ENCODE measurements around the gene GCLC.
"Not testable (repeated sequence)": the region's sequence is repeated elsewhere in the genome, so short reads cannot be mapped to it uniquely, and the experiment has no call there.

Gene GCLC

DNA sequence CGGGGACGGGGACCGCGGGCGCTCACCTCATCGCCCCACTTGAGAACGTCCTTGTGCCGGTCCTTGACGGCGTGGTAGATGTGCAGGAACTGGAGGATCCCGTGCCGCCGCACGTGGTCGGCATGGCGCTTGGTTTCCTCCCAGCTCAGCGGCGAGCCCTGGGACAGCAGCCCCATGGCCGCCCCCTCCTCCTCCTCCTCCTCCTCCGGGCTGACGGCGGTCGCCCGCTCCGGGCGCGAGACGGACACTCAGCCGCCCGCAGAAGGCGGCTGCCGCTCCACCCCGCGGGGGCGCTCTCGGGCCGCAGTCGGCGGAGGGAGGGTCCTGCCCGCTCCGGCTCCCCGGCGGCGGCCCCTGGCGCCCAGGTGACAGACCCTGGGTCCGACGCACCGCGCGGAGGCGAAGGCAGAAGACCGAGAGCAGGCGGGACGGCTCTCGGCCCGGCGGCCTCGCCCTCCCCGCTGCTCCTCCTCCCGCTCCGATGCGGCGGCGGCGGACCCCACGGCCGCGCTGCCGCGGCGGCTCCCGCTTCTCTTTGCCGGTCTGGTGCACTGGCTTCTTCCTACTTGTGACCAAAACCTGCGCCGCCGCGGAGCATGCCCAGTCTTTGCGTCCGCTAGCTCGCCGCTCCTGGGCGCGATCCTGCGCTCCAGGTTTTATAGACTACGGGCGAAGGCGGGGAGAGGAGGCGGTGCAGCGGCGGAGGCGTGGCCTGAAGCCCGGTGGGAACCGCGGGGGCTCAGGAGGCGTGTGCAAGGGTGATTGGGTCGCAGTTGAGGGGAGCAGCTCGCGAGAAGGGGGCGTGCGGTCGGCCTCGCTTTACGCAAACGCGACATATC, at the start of gene GCLC:
Gene GCLC, minus strand, starts transcription at position 632 of the 839 bp plus-strand sequence. Its CDS starts 456 bp downstream, at position 176.
- peak; percentile 97 for DNase-seq (ENCODE audit: low read depth)

DNA sequence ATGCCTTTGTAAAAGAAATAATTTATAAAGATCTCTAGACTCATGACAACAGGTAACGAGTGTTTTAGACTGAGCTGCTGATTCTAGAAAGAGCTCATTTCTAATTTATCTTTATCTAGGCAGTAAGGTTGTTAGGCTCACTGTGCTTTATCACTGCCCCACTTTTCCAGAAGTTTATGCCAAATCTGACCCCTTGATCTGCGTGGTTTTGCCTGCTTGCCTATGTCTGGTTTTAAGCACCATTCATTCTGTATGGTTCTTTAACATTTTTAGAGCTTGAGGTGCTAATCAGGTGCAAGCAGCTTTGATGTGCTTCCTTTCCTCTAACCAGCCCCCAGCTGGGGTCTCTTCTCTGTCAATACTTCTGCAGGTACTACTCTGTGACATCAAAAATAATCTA, 49.7 kb upstream of the GCLC start:
- no peak for DNase-seq (ENCODE audit: low read depth)

DNA sequence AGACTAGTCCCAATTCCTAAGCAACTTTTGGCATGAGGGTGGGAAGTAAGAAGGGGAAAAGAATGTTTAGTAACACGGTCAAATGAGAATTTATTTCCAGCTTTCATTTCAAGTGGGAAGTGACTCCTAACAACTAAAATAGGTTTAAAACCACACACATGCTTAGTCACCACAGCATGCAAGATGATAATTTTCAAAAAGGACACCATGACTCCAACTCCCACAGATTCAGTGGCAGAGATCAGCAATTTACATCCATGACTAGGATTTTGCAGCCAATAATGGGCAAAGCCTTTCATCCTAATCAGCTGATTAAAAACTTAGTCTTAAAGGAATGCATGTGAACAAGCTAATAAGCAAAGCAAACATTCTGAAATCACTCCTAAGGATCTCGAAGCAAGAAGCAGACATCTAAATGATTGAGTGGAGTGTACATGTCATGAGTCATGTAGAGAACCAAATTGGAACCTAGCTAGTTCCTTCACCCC, 48.1 kb upstream of the GCLC start:
- peak; percentile 18 for DNase-seq (ENCODE audit: low read depth)

GRCh38 chr6:53591873-53592272, 47.0 kb upstream of the GCLC start:
- DNase-seq (ENCODE audit: low read depth), result no peak

DNA sequence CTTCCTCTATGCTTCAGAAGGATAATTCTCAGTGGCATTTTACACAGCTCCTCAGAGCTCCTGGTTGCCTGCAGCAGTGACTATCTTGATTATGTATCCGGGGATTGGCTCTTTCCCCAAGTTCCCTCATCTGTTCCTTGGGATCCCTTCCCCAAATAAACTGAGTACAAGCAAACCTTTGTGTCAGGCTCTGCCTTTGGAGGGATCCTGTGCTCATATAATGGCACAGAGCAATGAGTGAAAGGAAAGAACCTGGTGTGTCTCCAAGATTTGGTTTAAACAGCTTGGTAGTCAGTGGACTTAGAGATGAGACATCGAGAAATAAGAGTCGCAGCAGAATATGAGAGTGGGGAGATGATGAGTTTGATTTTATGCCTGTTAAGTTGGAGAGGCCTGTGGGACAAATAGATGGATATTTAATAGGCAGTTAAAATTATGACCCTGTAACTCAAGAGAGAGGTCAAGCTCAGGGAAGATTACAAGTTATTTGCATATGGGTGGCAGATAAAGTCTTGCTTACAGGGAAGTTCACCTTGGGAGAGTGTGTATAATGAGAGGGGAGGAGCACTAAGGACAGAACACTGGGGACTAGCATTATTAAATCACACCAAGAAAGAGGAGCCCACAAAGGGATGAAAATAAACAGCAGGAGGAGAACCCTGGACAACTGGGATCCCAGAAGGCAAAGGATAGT, 44.1 kb upstream of the GCLC start:
- DNase-seq (ENCODE audit: low read depth), result no peak

- no peak for DNase-seq (ENCODE audit: low read depth)
Measured at GRCh38 chr6:53587291-53587690, 42.4 kb upstream of the GCLC start.

GRCh38 chr6:53585208-53585900, 40.5 kb upstream of the GCLC start:
- no peak for DNase-seq (ENCODE audit: low read depth)

GRCh38 chr6:53584726-53585125, 39.8 kb upstream of the GCLC start:
- DNase-seq (ENCODE audit: low read depth), result no peak

- DNase-seq (ENCODE audit: low read depth), result no peak
Measured at GRCh38 chr6:53583451-53583850, 38.5 kb upstream of the GCLC start.

DNA sequence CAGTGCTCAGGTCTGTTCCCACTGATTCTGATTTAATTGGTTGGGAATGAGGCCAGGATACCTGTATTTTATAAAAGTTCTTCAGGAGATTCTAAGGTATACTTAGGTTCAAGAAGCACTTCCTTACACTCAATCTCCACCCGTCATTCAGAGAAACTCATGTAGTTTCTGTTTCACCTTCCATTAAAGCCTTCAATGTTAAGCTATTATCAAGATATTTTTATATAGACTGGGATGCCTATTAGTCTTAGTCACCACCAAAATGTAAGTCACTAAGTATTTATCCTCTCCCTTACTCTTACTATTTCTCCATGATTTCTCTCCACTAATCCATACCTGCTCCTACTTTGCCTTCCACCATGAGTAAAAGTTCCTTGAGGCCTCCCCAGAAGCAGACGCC, 38.1 kb upstream of the GCLC start:
- peak; percentile 7 for DNase-seq (ENCODE audit: low read depth)

- no peak for DNase-seq (ENCODE audit: low read depth)
Measured at GRCh38 chr6:53581856-53582255, 37.0 kb upstream of the GCLC start.

GRCh38 chr6:53581173-53581773, 36.4 kb upstream of the GCLC start:
- peak; percentile 42 for DNase-seq (ENCODE audit: low read depth)

DNA sequence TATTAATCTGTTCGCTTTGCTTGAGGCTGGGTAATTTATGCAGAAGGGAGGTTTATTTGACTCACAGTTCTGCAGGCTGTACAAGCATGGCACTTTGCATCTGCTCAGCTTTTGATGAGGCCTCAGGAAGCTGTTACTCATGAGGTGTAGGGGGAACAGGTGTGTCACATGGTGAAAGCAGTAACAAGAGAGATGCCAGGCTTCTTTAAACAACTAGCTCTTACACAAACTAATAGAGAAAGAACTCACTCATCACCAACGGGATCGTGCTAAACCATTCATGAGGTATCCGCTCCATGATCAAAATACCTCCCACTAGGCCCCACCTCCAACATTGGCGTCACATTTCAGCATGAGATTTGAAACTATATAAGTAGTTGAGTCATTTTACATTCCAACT, 34.4 kb upstream of the GCLC start:
- DNase-seq (ENCODE audit: low read depth), result no peak

GRCh38 chr6:53578371-53578770, 33.5 kb upstream of the GCLC start:
- no peak for DNase-seq (ENCODE audit: low read depth)

GRCh38 chr6:53573299-53573698, 28.4 kb upstream of the GCLC start:
- no peak for DNase-seq (ENCODE audit: low read depth)

DNA sequence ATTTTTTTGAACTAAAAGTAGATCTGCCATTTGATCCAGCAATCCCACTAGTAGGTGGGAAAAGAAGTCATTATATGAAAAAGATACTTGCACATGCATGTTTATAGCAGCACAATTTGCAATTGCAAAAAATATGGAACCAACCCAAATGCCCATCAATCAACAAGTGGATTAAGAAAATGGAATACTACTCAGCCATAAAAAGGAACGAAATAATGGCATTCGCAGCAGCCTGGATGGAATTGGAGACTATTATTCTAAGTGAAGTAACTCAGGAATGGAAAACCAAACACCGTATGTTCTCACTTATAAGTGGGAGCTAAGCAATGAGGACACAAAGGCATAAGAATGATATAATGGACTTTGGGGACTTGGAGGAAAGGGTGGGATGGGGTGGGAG, 27.5 kb upstream of the GCLC start:
- DNase-seq (ENCODE audit: low read depth), result not testable (repeated sequence)

DNA sequence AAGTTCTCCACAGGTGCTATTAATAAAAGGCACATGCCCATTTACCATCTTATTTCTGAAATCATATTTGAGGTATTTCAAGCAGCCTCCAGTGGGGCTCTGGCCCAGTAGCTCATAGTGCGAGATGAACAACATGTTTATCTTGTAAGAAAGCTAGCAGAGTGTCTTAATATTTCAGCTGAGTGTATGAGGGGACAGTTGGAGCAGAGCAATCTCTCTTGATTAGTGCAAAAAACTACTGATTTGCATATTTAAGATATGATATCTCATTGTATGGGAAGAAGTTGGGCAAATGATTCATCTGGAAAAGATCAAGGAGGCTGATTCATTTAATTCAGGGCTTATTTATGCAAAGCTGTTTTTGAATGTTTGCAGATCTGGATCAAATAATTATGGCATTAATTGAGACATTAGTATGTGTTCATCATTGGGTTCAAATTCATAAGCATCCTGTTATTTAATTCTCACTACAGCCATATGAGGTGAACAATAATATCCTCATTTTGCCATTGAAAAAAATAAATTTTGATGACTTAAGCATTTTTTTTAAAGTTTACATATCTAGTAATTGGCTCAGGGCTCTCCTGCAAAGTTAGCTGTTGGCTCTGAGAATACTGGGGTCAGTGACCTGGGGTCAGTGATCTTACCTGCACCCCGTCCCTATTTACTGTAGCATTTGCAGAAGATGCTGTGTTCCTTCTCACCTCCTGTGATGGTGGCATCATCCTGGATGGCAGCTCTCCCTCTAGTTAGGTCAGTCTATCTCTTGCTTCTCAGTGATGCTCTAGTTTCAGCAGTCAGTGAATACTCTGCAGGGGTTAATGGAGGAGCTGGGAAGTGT, 24.1 kb upstream of the GCLC start:
- peak; percentile 4 for DNase-seq (ENCODE audit: low read depth)

DNA sequence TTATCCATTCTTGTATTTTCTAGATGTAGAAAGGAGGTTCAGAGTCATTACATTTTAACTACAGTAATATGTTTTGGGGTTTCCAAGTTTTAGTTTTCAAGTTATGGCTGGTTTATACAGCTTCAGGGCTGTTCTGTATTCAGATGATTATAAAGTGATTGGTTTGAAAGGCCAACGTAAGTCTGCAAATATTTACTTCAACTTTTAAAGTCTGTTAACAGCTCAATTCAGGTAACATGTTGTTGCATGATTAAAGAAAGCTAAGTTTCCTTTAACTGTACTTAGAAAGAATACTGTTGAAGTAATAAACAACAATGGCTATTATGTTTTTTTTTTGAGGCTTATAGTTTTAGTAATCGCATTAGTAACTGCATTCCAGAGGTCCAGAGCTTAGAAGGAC, 22.8 kb upstream of the GCLC start:
- no peak for DNase-seq (ENCODE audit: low read depth)

- DNase-seq (ENCODE audit: low read depth), result no peak
Measured at GRCh38 chr6:53566755-53567154, 21.9 kb upstream of the GCLC start.

- peak; percentile 23 for DNase-seq (ENCODE audit: low read depth)
Measured at GRCh38 chr6:53565886-53566285, 21.0 kb upstream of the GCLC start.

GRCh38 chr6:53564401-53565065, 19.6 kb upstream of the GCLC start:
- no peak for DNase-seq (ENCODE audit: low read depth)

Data from iris pigment epithelial cell (primary cell).